HG02938 (cell line): ENCODE results near the gene NLRC5.
"Not testable (repeated sequence)": the region's sequence is repeated elsewhere in the genome, so short reads cannot be mapped to it uniquely, and the experiment has no call there.

ENCODE experiments used
- ATAC-seq: cut with Tn5 transposase; IDR thresholded peaks from one replicate; pipeline ENCODE4 v1.9.1; 2021; ENCODE audit warnings: mild to moderate bottlenecking, moderate library complexity; ENCODE audit not compliant: unreplicated experiment

Gene NLRC5

GRCh38 chr16:57071081-57071732 lies 81.8 kb downstream of the NLRC5 start:
- not testable (repeated sequence) for ATAC-seq

GRCh38 chr16:57071831-57072582 lies 82.7 kb downstream of the NLRC5 start:
- ATAC-seq, result no peak

- ATAC-seq, result no peak
Observed at GRCh38 chr16:57072616-57073275, 83.4 kb downstream of the NLRC5 start.

- ATAC-seq, result no peak
Observed at GRCh38 chr16:57077714-57078113, 88.4 kb downstream of the NLRC5 start.

GRCh38 chr16:57081744-57082143 lies 92.4 kb downstream of the NLRC5 start:
- ATAC-seq, result no peak

GRCh38 chr16:57082664-57083063 lies 93.3 kb downstream of the NLRC5 start:
- ATAC-seq, result no peak

- no peak for ATAC-seq
Observed at GRCh38 chr16:57083485-57084126, 94.2 kb downstream of the NLRC5 start.

GRCh38 chr16:57084257-57084770 lies 95.0 kb downstream of the NLRC5 start:
- ATAC-seq, result peak; percentile 62

- ATAC-seq, result no peak
Observed at GRCh38 chr16:57084996-57085395, 95.6 kb downstream of the NLRC5 start.

- ATAC-seq, result no peak
Observed at GRCh38 chr16:57087003-57087402, 97.6 kb downstream of the NLRC5 start.

- no peak for ATAC-seq
Observed at GRCh38 chr16:57089406-57089805, 100.0 kb downstream of the NLRC5 start.

- no peak for ATAC-seq
Observed at GRCh38 chr16:57091200-57091974, 102.0 kb downstream of the NLRC5 start.

- ATAC-seq, result no peak
Observed at GRCh38 chr16:57091975-57092785, 102.8 kb downstream of the NLRC5 start, which contains the start of gene CPNE2. TSS of gene CPNE2 (plus strand) at chr16:57092583. CDS start at chr16:57110743, 18,160 bp downstream.

GRCh38 chr16:57092786-57093411 lies 103.5 kb downstream of the NLRC5 start:
- ATAC-seq, result no peak

GRCh38 chr16:57093666-57094564 lies 104.6 kb downstream of the NLRC5 start:
- no peak for ATAC-seq

GRCh38 chr16:57094911-57095310 lies 105.6 kb downstream of the NLRC5 start:
- ATAC-seq, result no peak

- ATAC-seq, result no peak
Observed at GRCh38 chr16:57096192-57096591, 106.8 kb downstream of the NLRC5 start.

GRCh38 chr16:57096793-57097192 lies 107.4 kb downstream of the NLRC5 start:
- ATAC-seq, result no peak
